Tibial nerve (tissue), 4 donors: ENCODE results near the gene WDR75. TPM values are rescaled to one million over a fixed set of nuclear protein-coding genes. Genes with fewer than 3 reads are reported as not detected.

Experiments
- DNase-seq, 2 donors: peaks; one replicate each; pipeline ENCODE4 v3.0.0-alpha.2; 2019; ENCODE audit warnings: low spot score in 2 of 2
- H3K27ac ChIP-seq, 4 donors: fragments of 200-600 bp; sonication (generic) in 3 of 4; one replicate each; pipeline ENCODE4 v1.5.1; 2017 to 2019; ENCODE audit warnings: mild to moderate bottlenecking in 1 of 4
- H3K27me3 ChIP-seq, 2 donors: fragments of 200-600 bp; sonication (generic) in 1 of 2; one replicate each; pipeline versions ENCODE4 v1.5.1 to v1.6.0; 2017 to 2019
- H3K36me3 ChIP-seq, 3 donors: fragments of 200-600 bp; sonication (generic); one replicate each; pipeline ENCODE4 v1.5.1; 2018 to 2019
- H3K4me1 ChIP-seq, 4 donors: fragments of 200-600 bp; sonication (generic) in 3 of 4; one replicate each; pipeline ENCODE4 v1.5.1; 2017 to 2019
- H3K4me3 ChIP-seq, 4 donors: fragments of 200-600 bp; sonication (generic) in 3 of 4; one replicate each; pipeline ENCODE4 v1.5.1; 2017 to 2019; ENCODE audit warnings: mild to moderate bottlenecking in 1 of 4, moderate library complexity in 1 of 4
- H3K9me3 ChIP-seq, 4 donors: fragments of 200-600 bp; sonication (generic) in 3 of 4; one replicate each; pipeline ENCODE4 v1.5.1; 2017 to 2019
- CTCF ChIP-seq, 5 experiments: fragments of 200-600 bp in 3 of 5; fragments of 450-650 bp in 2 of 5; sonication (generic) in 3 of 5; IDR thresholded peaks; one replicate each; pipeline ENCODE4 v1.5.1; 2016 to 2019; ENCODE audit warnings: antibody characterized with exemption in 5 of 5, mild to moderate bottlenecking in 3 of 5, moderate library complexity in 2 of 5
- EP300 ChIP-seq, 2 donors: sonication (generic); formaldehyde crosslinking; IDR thresholded peaks; one replicate each; pipeline ENCODE4 v1.6.1; 2017; ENCODE audit warnings: antibody characterized with exemption in 2 of 2, mild to moderate bottlenecking in 1 of 2
- POLR2A ChIP-seq, 2 donors: fragments of 450-650 bp; IDR thresholded peaks; one replicate each; pipeline ENCODE4 v1.6.1; 2017; ENCODE audit warnings: antibody characterized with exemption in 2 of 2, mild to moderate bottlenecking in 2 of 2, moderate library complexity in 2 of 2
- WGBS, 2 donors: methylation state at CpG; one replicate each; pipeline ENCODE4 v1.1.5; 2018; 5-methylcytosine and 5-hydroxymethylcytosine counted together
- total RNA-seq, 4 donors: library from RNA; depleted of rRNA; stranded (reverse); fragments of >200 nt; gene quantifications; one replicate each; pipeline ENCODE4 v1.1.0, GENCODE V29; 2016

Gene WDR75
- 10 to 100 TPM; 24.1 to 46.0 (median 37.5) TPM for total RNA-seq

GRCh38 chr2:189440947-189441708, at the start of gene WDR75:
TSS of gene WDR75 (plus strand) at chr2:189441474. CDS start at chr2:189441493, 19 bp downstream.
- WGBS, 2 donors = 0 to 1% methylated on average over 47 of the region's 48 CpGs
- Histone ChIP-seq H3K4me3 (peak within 1 kb of the TSS; percentile 68 to 88 (median 70)), H3K27me3 (no peaks in the 10 kb centered on the region)

GRCh38 chr2:189393440-189394111, 47.7 kb upstream of the WDR75 start:
- H3K27ac ChIP-seq = peak overlapping the region in 2 of 4 donors; percentile 46 to 58
- peaks cover 0 to 7% (median 0%) of the 10 kb centered on the region in 4 donors for H3K4me1 ChIP-seq
- H3K9me3 ChIP-seq = peaks cover 0 to 5% (median 0%) of the 10 kb centered on the region in 4 donors
- DNase-seq = no peak
- WGBS, 2 donors = 54 to 61% methylated on average over 2 of the region's 2 CpGs
- no peaks in the 10 kb centered on the region for H3K27me3 ChIP-seq
- no peaks in the 10 kb centered on the region for H3K36me3 ChIP-seq
- H3K4me3 ChIP-seq = no peak overlapping the region
- no peak for TF ChIP-seq POLR2A (IDR thresholded peaks at IDR 0.05)
- TF ChIP-seq EP300 (IDR thresholded peaks at IDR 0.05) = no peak

More at GRCh38 chr2:189440947-189441708, at the start of gene WDR75:
- peak; percentile 83 to 93 for DNase-seq
- TF ChIP-seq CTCF (IDR thresholded peaks at IDR 0.05) = peak in 4 of 5 experiments; percentile 3 to 48 (median 16)
- peak; percentile 88 to 95 for TF ChIP-seq EP300 (IDR thresholded peaks at IDR 0.05)
- peak; percentile 73 to 80 for TF ChIP-seq POLR2A (IDR thresholded peaks at IDR 0.05)
- no peaks in the 10 kb centered on the region for H3K9me3 ChIP-seq
- H3K36me3 ChIP-seq = peaks cover 0 to 7% (median 0%) of the 10 kb centered on the region in 3 donors
- peaks cover 0 to 38% (median 13%) of the 10 kb centered on the region in 4 donors for H3K4me1 ChIP-seq
- peak within 1 kb of the TSS; percentile 88 to 97 (median 93) for H3K27ac ChIP-seq

GRCh38 chr2:189394525-189394924, 46.7 kb upstream of the WDR75 start:
- no peak for TF ChIP-seq EP300 (IDR thresholded peaks at IDR 0.05)
- Histone ChIP-seq H3K36me3 (no peaks in the 10 kb centered on the region), H3K27me3 (no peaks in the 10 kb centered on the region), H3K4me1 (peaks cover 0 to 7% (median 0%) of the 10 kb centered on the region in 4 donors), H3K9me3 (peaks cover 0 to 5% (median 0%) of the 10 kb centered on the region in 4 donors), H3K4me3 (no peak overlapping the region), H3K27ac (peak overlapping the region in 1 of 4 donors; percentile 58)
- DNase-seq = no peak

- 72 to 94% methylated on average over 5 of the region's 5 CpGs for WGBS, 2 donors
- no peaks in the 10 kb centered on the region for H3K27me3 ChIP-seq
- H3K4me3 ChIP-seq = no peak overlapping the region
- H3K9me3 ChIP-seq = peaks cover 0 to 3% (median 0%) of the 10 kb centered on the region in 4 donors
- peaks cover 0 to 6% (median 0%) of the 10 kb centered on the region in 4 donors for H3K4me1 ChIP-seq
- TF ChIP-seq CTCF (IDR thresholded peaks at IDR 0.05) (no peak), EP300 (IDR thresholded peaks at IDR 0.05) (no peak), POLR2A (IDR thresholded peaks at IDR 0.05) (no peak)
- H3K27ac ChIP-seq = no peak overlapping the region
- DNase-seq = no peak
- H3K36me3 ChIP-seq = no peaks in the 10 kb centered on the region
These were observed 38.3 kb upstream of the WDR75 start for GRCh38 chr2:189402932-189403331.

GRCh38 chr2:189406586-189407233, 34.6 kb upstream of the WDR75 start:
- Histone ChIP-seq H3K27me3 (no peaks in the 10 kb centered on the region), H3K4me1 (peaks cover 0 to 21% (median 0%) of the 10 kb centered on the region in 4 donors), H3K36me3 (no peaks in the 10 kb centered on the region), H3K9me3 (peaks cover 0 to 3% (median 0%) of the 10 kb centered on the region in 4 donors), H3K4me3 (no peak overlapping the region), H3K27ac (no peak overlapping the region)
- DNase-seq = no peak
- WGBS, 2 donors = 75 to 78% methylated on average over 1 of the region's 1 CpG
- TF ChIP-seq EP300 (IDR thresholded peaks at IDR 0.05) (no peak), CTCF (IDR thresholded peaks at IDR 0.05) (no peak), POLR2A (IDR thresholded peaks at IDR 0.05) (no peak)
